Measurements from ENCODE around the gene SLITRK3. TPM values are rescaled to one million over a fixed set of nuclear protein-coding genes. Genes with fewer than 3 reads are reported as not detected.

Gene SLITRK3
- total RNA-seq, 1 experiment from 2014 or later: not detected

GRCh38 chr3:165196577-165197480, 645 bp upstream of the SLITRK3 start:
- ChIA-PET POLR2A (interaction anchor here (0.6 kb wide), 1 partner anchor 21 kb away, joined by 3 read pairs; no protein-coding TSS in a partner anchor), CTCF (interaction anchor here (0.6 to 1.0 kb wide), 2 partner anchors 9 to 1262 kb away, joined by 3 read pairs; no protein-coding TSS in a partner anchor)
- Mint-ChIP-seq H3K27ac (ENCODE audit: low read depth, unreplicated experiment) (no peak overlapping the region), H3K9me3 (ENCODE audit: unreplicated experiment) (peaks cover 8% of the 10 kb centered on the region), H3K4me1 (ENCODE audit: insufficient read depth, unreplicated experiment) (peaks cover 17% of the 10 kb centered on the region), H3K4me3 (ENCODE audit: unreplicated experiment) (no peak overlapping the region), H3K36me3 (ENCODE audit: insufficient read depth, unreplicated experiment) (no peaks in the 10 kb centered on the region), H3K27me3 (ENCODE audit: insufficient read depth, unreplicated experiment) (peaks cover 53% of the 10 kb centered on the region)
- no peak for TF ChIP-seq CTCF (IDR thresholded peaks at IDR 0.05; ENCODE audit: unreplicated experiment)
- intact Hi-C loops (cut with micrococcal nuclease): no loop called here
- no peak for DNase-seq (ENCODE audit: unreplicated experiment)
- BruUV-seq (replicated peaks): no TSS peak

GRCh38 chr3:165195241-165195639, 944 bp downstream of the SLITRK3 start:
- H3K4me3 Mint-ChIP-seq (ENCODE audit: unreplicated experiment): no peak overlapping the region
- ChIA-PET CTCF (interaction anchor here (2.3 to 2.5 kb wide), 2 partner anchors 9 to 11 kb away, joined by 12 to 18 read pairs; no protein-coding TSS in a partner anchor), POLR2A (no interaction called here)
- no peak for TF ChIP-seq CTCF (IDR thresholded peaks at IDR 0.05; ENCODE audit: unreplicated experiment)
- no TSS peak for BruUV-seq (replicated peaks)
- H3K27ac Mint-ChIP-seq (ENCODE audit: low read depth, unreplicated experiment): no peak overlapping the region
- DNase-seq (ENCODE audit: unreplicated experiment): no peak
- H3K9me3 Mint-ChIP-seq (ENCODE audit: unreplicated experiment): peaks cover 8% of the 10 kb centered on the region
- intact Hi-C loops (cut with micrococcal nuclease): no loop called here
- peaks cover 17% of the 10 kb centered on the region for H3K4me1 Mint-ChIP-seq (ENCODE audit: insufficient read depth, unreplicated experiment)
- H3K27me3 Mint-ChIP-seq (ENCODE audit: insufficient read depth, unreplicated experiment): peaks cover 68% of the 10 kb centered on the region
- no peaks in the 10 kb centered on the region for H3K36me3 Mint-ChIP-seq (ENCODE audit: insufficient read depth, unreplicated experiment)

GRCh38 chr3:165194511-165195240, 1.5 kb downstream of the SLITRK3 start:
- DNase-seq (ENCODE audit: unreplicated experiment): no peak
- intact Hi-C loops (cut with micrococcal nuclease): no loop called here
- no peak overlapping the region for H3K27ac Mint-ChIP-seq (ENCODE audit: low read depth, unreplicated experiment)
- POLR2A ChIA-PET: no interaction called here
- no peak for TF ChIP-seq CTCF (IDR thresholded peaks at IDR 0.05; ENCODE audit: unreplicated experiment)
- H3K27me3 Mint-ChIP-seq (ENCODE audit: insufficient read depth, unreplicated experiment): peaks cover 68% of the 10 kb centered on the region
- peaks cover 17% of the 10 kb centered on the region for H3K4me1 Mint-ChIP-seq (ENCODE audit: insufficient read depth, unreplicated experiment)
- CTCF ChIA-PET: interaction anchor here (2.3 to 2.5 kb wide), 2 partner anchors 9 to 12 kb away, joined by 12 to 18 read pairs; no protein-coding TSS in a partner anchor
- H3K4me3 Mint-ChIP-seq (ENCODE audit: unreplicated experiment): no peak overlapping the region
- no TSS peak for BruUV-seq (replicated peaks)
- no peaks in the 10 kb centered on the region for H3K36me3 Mint-ChIP-seq (ENCODE audit: insufficient read depth, unreplicated experiment)
- peaks cover 8% of the 10 kb centered on the region for H3K9me3 Mint-ChIP-seq (ENCODE audit: unreplicated experiment)

Data from MCF 10A (cell line).